ENCODE data around the gene GALNT17. TPM values are rescaled to one million over a fixed set of nuclear protein-coding genes. Genes with fewer than 3 reads are reported as not detected.

GALNT17 gene
- total RNA-seq, 1 experiment from 2014 or later = not detected

GRCh38 chr7:71135116-71135515, 3.2 kb downstream of the GALNT17 start:
- no peak overlapping the region for H3K27ac ChIP-seq (ENCODE audit: low read depth, low read length, poor library complexity, severe bottlenecking)
- intact Hi-C loops (cut with micrococcal nuclease; ENCODE audit: unreplicated experiment) = no loop called here
- CTCF ChIA-PET = no interaction called here

GRCh38 chr7:71135663-71136062, 3.7 kb downstream of the GALNT17 start:
- no TSS peak for BruUV-seq (replicated peaks)

More at GRCh38 chr7:71135116-71135515, 3.2 kb downstream of the GALNT17 start:
- TF ChIP-seq EZH2 (IDR thresholded peaks at IDR 0.05; ENCODE audit: borderline replicate concordance, low read depth, low read length, poor library complexity, severe bottlenecking) (no peak), CTCF (conservative IDR thresholded peaks at IDR 0.05; ENCODE audit: low read depth, low read length) (no peak)
- no peaks in the 10 kb centered on the region for H3K4me1 ChIP-seq (ENCODE audit: insufficient read depth, low read length, poor library complexity, severe bottlenecking)
- no peak for DNase-seq (ENCODE audit: low spot score)
- POLR2A ChIA-PET (ENCODE audit: low non-redundant PET) = no interaction called here
- BruUV-seq (replicated peaks) = no TSS peak
- H3K9me3 ChIP-seq (ENCODE audit: low read depth, low read length, poor library complexity, severe bottlenecking) = peaks cover 9% of the 10 kb centered on the region
- H3K27me3 ChIP-seq (replicated peaks; ENCODE audit: insufficient read depth, low read depth, low read length, poor library complexity) = no peaks in the 10 kb centered on the region
- no peaks in the 10 kb centered on the region for H3K36me3 ChIP-seq (ENCODE audit: insufficient read depth, low read length, poor library complexity, severe bottlenecking)
- H3K4me3 ChIP-seq (ENCODE audit: low read depth, low read length, poor library complexity, severe bottlenecking) = no peak overlapping the region

GRCh38 chr7:71137479-71137878, 5.5 kb downstream of the GALNT17 start:
- no peak for TF ChIP-seq CTCF (conservative IDR thresholded peaks at IDR 0.05; ENCODE audit: low read depth, low read length)
- TF ChIP-seq EZH2 (IDR thresholded peaks at IDR 0.05; ENCODE audit: borderline replicate concordance, low read depth, low read length, poor library complexity, severe bottlenecking) = no peak
- no TSS peak for BruUV-seq (replicated peaks)
- H3K27me3 ChIP-seq (replicated peaks; ENCODE audit: insufficient read depth, low read depth, low read length, poor library complexity) = no peaks in the 10 kb centered on the region
- intact Hi-C loops (cut with micrococcal nuclease; ENCODE audit: unreplicated experiment) = no loop called here
- H3K4me1 ChIP-seq (ENCODE audit: insufficient read depth, low read length, poor library complexity, severe bottlenecking) = no peaks in the 10 kb centered on the region
- DNase-seq (ENCODE audit: low spot score) = no peak
- no peak overlapping the region for H3K4me3 ChIP-seq (ENCODE audit: low read depth, low read length, poor library complexity, severe bottlenecking)
- H3K36me3 ChIP-seq (ENCODE audit: insufficient read depth, low read length, poor library complexity, severe bottlenecking) = no peaks in the 10 kb centered on the region
- CTCF ChIA-PET = no interaction called here
- no peak overlapping the region for H3K27ac ChIP-seq (ENCODE audit: low read depth, low read length, poor library complexity, severe bottlenecking)
- peaks cover 9% of the 10 kb centered on the region for H3K9me3 ChIP-seq (ENCODE audit: low read depth, low read length, poor library complexity, severe bottlenecking)
- POLR2A ChIA-PET (ENCODE audit: low non-redundant PET) = no interaction called here

More at GRCh38 chr7:71135663-71136062, 3.7 kb downstream of the GALNT17 start:
- Histone ChIP-seq H3K4me1 (ENCODE audit: insufficient read depth, low read length, poor library complexity, severe bottlenecking) (no peaks in the 10 kb centered on the region), H3K9me3 (ENCODE audit: low read depth, low read length, poor library complexity, severe bottlenecking) (peaks cover 9% of the 10 kb centered on the region), H3K27me3 (replicated peaks; ENCODE audit: insufficient read depth, low read depth, low read length, poor library complexity) (no peaks in the 10 kb centered on the region), H3K36me3 (ENCODE audit: insufficient read depth, low read length, poor library complexity, severe bottlenecking) (no peaks in the 10 kb centered on the region), H3K27ac (ENCODE audit: low read depth, low read length, poor library complexity, severe bottlenecking) (no peak overlapping the region), H3K4me3 (ENCODE audit: low read depth, low read length, poor library complexity, severe bottlenecking) (no peak overlapping the region)
- no peak for DNase-seq (ENCODE audit: low spot score)
- TF ChIP-seq EZH2 (IDR thresholded peaks at IDR 0.05; ENCODE audit: borderline replicate concordance, low read depth, low read length, poor library complexity, severe bottlenecking) = no peak
- TF ChIP-seq CTCF (conservative IDR thresholded peaks at IDR 0.05; ENCODE audit: low read depth, low read length) = no peak
- ChIA-PET CTCF (no interaction called here), POLR2A (ENCODE audit: low non-redundant PET) (no interaction called here)
- intact Hi-C loops (cut with micrococcal nuclease; ENCODE audit: unreplicated experiment) = no loop called here

Measured in A673 (cell line).